ENCODE data around the gene CRLF3.

The CRLF3 gene

GRCh38 chr17:30838202-30838807, 13.8 kb upstream of the CRLF3 start:
- no peak overlapping the region for H3K18ac ChIP-seq (ENCODE audit: low read length)

DNA sequence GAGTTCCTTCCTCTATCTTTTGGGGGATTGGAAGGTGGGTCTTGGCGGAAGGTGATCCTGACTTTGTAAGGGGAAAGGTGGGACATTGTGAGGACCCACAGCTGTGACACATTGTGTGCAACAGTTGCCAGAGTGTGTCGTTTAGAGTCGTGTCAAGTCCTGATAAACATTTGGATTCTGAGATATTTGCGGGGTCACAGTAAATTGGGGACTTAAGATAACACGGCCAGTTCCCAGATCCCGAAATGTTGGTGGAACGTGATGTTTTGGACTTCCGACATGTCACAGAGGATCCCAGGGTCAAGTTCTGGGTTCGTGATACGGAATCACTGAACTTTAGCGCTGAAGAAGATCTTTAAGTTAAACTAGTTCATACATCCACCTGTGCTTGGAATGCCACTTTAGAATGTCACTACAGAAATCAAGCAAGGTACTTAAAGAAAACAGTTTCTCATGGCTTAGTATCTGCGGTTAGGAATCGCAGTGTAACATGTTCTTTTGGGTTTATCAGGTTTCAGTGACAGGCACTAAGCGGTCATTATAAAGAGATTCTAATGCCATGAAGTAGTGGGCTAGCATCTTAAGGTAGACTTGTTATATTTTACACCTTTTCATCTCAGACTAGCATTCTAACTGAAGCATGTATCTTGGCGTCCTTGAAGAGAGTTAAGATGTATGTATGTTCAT, 8.1 kb upstream of the CRLF3 start:
- DNase-seq (ENCODE audit: low spot score) = no peak
- H2BK5ac ChIP-seq (ENCODE audit: low read length) = no peak overlapping the region
- peak overlapping the region; percentile 65 for H3K4me2 ChIP-seq (ENCODE audit: insufficient read depth, low read length, poor library complexity, severe bottlenecking)

More at GRCh38 chr17:30838202-30838807, 13.8 kb upstream of the CRLF3 start:
- Histone ChIP-seq H2BK120ac (ENCODE audit: low read depth, low read length) (no peak overlapping the region), H2BK5ac (ENCODE audit: low read length) (no peak overlapping the region), H2BK12ac (ENCODE audit: low read length) (no peak overlapping the region), H4K91ac (ENCODE audit: low read depth, low read length, poor library complexity) (no peak overlapping the region), H3K27me3 (ENCODE audit: control insufficient read depth in 3 of 3, insufficient read depth in 3 of 3, low read depth in 1 of 3, low read length in 3 of 3) (no peaks in the 10 kb centered on the region), H3K9ac (ENCODE audit: low read depth, low read length, poor library complexity) (no peak overlapping the region), H3K23ac (ENCODE audit: low read depth, low read length, poor library complexity) (no peak overlapping the region), H3K9me3 (replicated peaks in 1 of 2; ENCODE audit: control insufficient read depth in 2 of 2, insufficient read depth in 1 of 2, low read depth in 1 of 2, low read length in 2 of 2) (no peaks in the 10 kb centered on the region), H3K4ac (ENCODE audit: low read length) (no peak overlapping the region), H3K4me2 (ENCODE audit: insufficient read depth, low read length, poor library complexity, severe bottlenecking) (no peak overlapping the region), H3K79me1 (ENCODE audit: low read depth, low read length) (no peaks in the 10 kb centered on the region), H3K4me3 (ENCODE audit: low read length in 2 of 2) (no peak overlapping the region), H2AK5ac (ENCODE audit: low read depth, low read length) (no peak overlapping the region), H4K8ac (ENCODE audit: low read depth, low read length) (no peak overlapping the region), H3K14ac (ENCODE audit: low read length) (no peak overlapping the region), H3K4me1 (ENCODE audit: control insufficient read depth in 2 of 2, insufficient read depth in 1 of 2, low read depth in 1 of 2, low read length in 2 of 2) (no peaks in the 10 kb centered on the region), H2AFZ (ENCODE audit: low read length) (no peak overlapping the region), H3K36me3 (replicated peaks in 1 of 2; ENCODE audit: control insufficient read depth in 2 of 2, insufficient read depth in 2 of 2, low read length in 2 of 2) (peaks cover 12 to 90% of the 10 kb centered on the region in 2 donors), H3K27ac (replicated peaks; ENCODE audit: low read length) (no peak overlapping the region), H2BK15ac (ENCODE audit: low read length) (no peak overlapping the region)
- no CpG with 5 or more reads among the region's 5 CpGs for WGBS, 2 donors (ENCODE audit: extremely low coverage in 2 of 2, insufficient read length in 2 of 2, insufficient replicate concordance in 1 of 2)
- no peak for DNase-seq (ENCODE audit: low spot score)

GRCh38 chr17:30831663-30832437, 7.4 kb upstream of the CRLF3 start, which contains the start of gene ATAD5:
Gene ATAD5, plus strand, starts transcription at chr17:30831966. Its CDS starts 382 bp downstream, at chr17:30832348.
- Histone ChIP-seq H3K27ac (replicated peaks; ENCODE audit: low read length) (peak within 1 kb of the TSS; percentile 66), H3K4me3 (ENCODE audit: low read length in 2 of 2) (peak within 1 kb of the TSS; percentile 84 to 95), H2AFZ (ENCODE audit: low read length) (peak within 1 kb of the TSS; percentile 93), H3K18ac (ENCODE audit: low read length) (peak within 1 kb of the TSS; percentile 92), H3K27me3 (ENCODE audit: control insufficient read depth in 3 of 3, insufficient read depth in 3 of 3, low read depth in 1 of 3, low read length in 3 of 3) (no peaks in the 10 kb centered on the region), H4K8ac (ENCODE audit: low read depth, low read length) (no peak within 1 kb of the TSS), H3K79me1 (ENCODE audit: low read depth, low read length) (peaks cover 6% of the 10 kb centered on the region), H3K4ac (ENCODE audit: low read length) (no peak within 1 kb of the TSS), H3K9me3 (replicated peaks in 1 of 2; ENCODE audit: control insufficient read depth in 2 of 2, insufficient read depth in 1 of 2, low read depth in 1 of 2, low read length in 2 of 2) (no peaks in the 10 kb centered on the region), H2BK120ac (ENCODE audit: low read depth, low read length) (no peak within 1 kb of the TSS), H2BK15ac (ENCODE audit: low read length) (peak within 1 kb of the TSS; percentile 15), H3K23ac (ENCODE audit: low read depth, low read length, poor library complexity) (peak within 1 kb of the TSS; percentile 40), H3K14ac (ENCODE audit: low read length) (peak within 1 kb of the TSS; percentile 73), H3K4me2 (ENCODE audit: insufficient read depth, low read length, poor library complexity, severe bottlenecking) (peak within 1 kb of the TSS; percentile 65), H4K91ac (ENCODE audit: low read depth, low read length, poor library complexity) (no peak within 1 kb of the TSS), H3K4me1 (ENCODE audit: control insufficient read depth in 2 of 2, insufficient read depth in 1 of 2, low read depth in 1 of 2, low read length in 2 of 2) (peaks cover 5 to 11% of the 10 kb centered on the region in 2 donors), H2AK5ac (ENCODE audit: low read depth, low read length) (peak within 1 kb of the TSS; percentile 25), H2BK12ac (ENCODE audit: low read length) (no peak within 1 kb of the TSS), H3K36me3 (replicated peaks in 1 of 2; ENCODE audit: control insufficient read depth in 2 of 2, insufficient read depth in 2 of 2, low read length in 2 of 2) (peaks cover 0 to 30% of the 10 kb centered on the region in 2 donors), H3K9ac (ENCODE audit: low read depth, low read length, poor library complexity) (peak within 1 kb of the TSS; percentile 95), H2BK5ac (ENCODE audit: low read length) (peak within 1 kb of the TSS; percentile 78)
- peak; percentile 74 for DNase-seq (ENCODE audit: low spot score)
- WGBS, 2 donors (ENCODE audit: extremely low coverage in 2 of 2, insufficient read length in 2 of 2, insufficient replicate concordance in 1 of 2) = no CpG with 5 or more reads among the region's 59 CpGs

More for the DNA sequence above, 8.1 kb upstream of the CRLF3 start:
- Histone ChIP-seq H3K14ac (ENCODE audit: low read length) (no peak overlapping the region), H3K79me1 (ENCODE audit: low read depth, low read length) (peaks cover 6% of the 10 kb centered on the region), H3K18ac (ENCODE audit: low read length) (no peak overlapping the region), H4K91ac (ENCODE audit: low read depth, low read length, poor library complexity) (no peak overlapping the region), H3K23ac (ENCODE audit: low read depth, low read length, poor library complexity) (peak overlapping the region; percentile 40), H3K4me3 (ENCODE audit: low read length in 2 of 2) (peak overlapping the region; percentile 84 to 95), H2AK5ac (ENCODE audit: low read depth, low read length) (no peak overlapping the region), H3K27ac (replicated peaks; ENCODE audit: low read length) (no peak overlapping the region), H4K8ac (ENCODE audit: low read depth, low read length) (no peak overlapping the region), H3K36me3 (replicated peaks in 1 of 2; ENCODE audit: control insufficient read depth in 2 of 2, insufficient read depth in 2 of 2, low read length in 2 of 2) (peaks cover 2 to 37% of the 10 kb centered on the region in 2 donors), H3K9ac (ENCODE audit: low read depth, low read length, poor library complexity) (peak overlapping the region; percentile 95), H2BK12ac (ENCODE audit: low read length) (no peak overlapping the region), H2AFZ (ENCODE audit: low read length) (peak overlapping the region; percentile 93), H3K4me1 (ENCODE audit: control insufficient read depth in 2 of 2, insufficient read depth in 1 of 2, low read depth in 1 of 2, low read length in 2 of 2) (peaks cover 5 to 11% of the 10 kb centered on the region in 2 donors), H3K9me3 (replicated peaks in 1 of 2; ENCODE audit: control insufficient read depth in 2 of 2, insufficient read depth in 1 of 2, low read depth in 1 of 2, low read length in 2 of 2) (no peaks in the 10 kb centered on the region), H2BK15ac (ENCODE audit: low read length) (no peak overlapping the region), H3K4ac (ENCODE audit: low read length) (no peak overlapping the region), H3K27me3 (ENCODE audit: control insufficient read depth in 3 of 3, insufficient read depth in 3 of 3, low read depth in 1 of 3, low read length in 3 of 3) (no peaks in the 10 kb centered on the region), H2BK120ac (ENCODE audit: low read depth, low read length) (no peak overlapping the region)
- WGBS, 2 donors (ENCODE audit: extremely low coverage in 2 of 2, insufficient read length in 2 of 2, insufficient replicate concordance in 1 of 2) = no CpG with 5 or more reads among the region's 15 CpGs

Data from neuronal stem cell (in vitro differentiated cells).